NT2/D1 (cell line): ENCODE results near the gene SIK2.

Experiments used
- SUZ12 ChIP-seq: IDR thresholded peaks from 2 replicates; pipeline ENCODE4 v1.6.1; 2011; ENCODE audit not compliant: insufficient read length, insufficient read depth; ENCODE audit errors: extremely low read depth
- YY1 ChIP-seq: IDR thresholded peaks from 2 replicates; pipeline ENCODE4 v1.6.1; 2011; ENCODE audit not compliant: insufficient read length, insufficient read depth
- ZNF274 ChIP-seq: IDR thresholded peaks from 2 replicates; pipeline ENCODE4 v1.6.1; 2011; ENCODE audit warnings: mild to moderate bottlenecking, low read depth, low read length

DNA sequence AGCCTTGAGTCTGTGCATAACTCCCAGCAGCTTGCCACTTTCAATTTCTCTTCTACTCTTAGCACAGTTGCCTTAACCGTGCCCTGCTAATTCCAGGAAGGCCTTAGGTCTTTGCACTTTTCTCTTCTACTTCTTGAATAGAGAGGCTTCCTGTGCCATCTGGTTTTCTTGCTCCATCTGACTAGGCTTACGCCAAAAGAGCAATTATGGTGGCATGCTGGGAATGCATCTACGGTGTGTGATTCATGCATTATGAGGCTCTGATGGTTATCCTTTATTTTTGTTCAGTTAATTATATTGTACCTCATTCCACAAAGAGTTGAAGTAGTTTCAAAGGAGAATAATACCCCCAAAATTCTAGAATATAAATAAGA is 29.4 kb downstream of the SIK2 start:
- TF ChIP-seq YY1: no peak
- TF ChIP-seq ZNF274: no peak
- no peak for TF ChIP-seq SUZ12
